ENCODE data around the gene ANXA3. TPM values are rescaled to one million over a fixed set of nuclear protein-coding genes. Genes with fewer than 3 reads are reported as not detected.
A peak's percentile ranks its signal among the peaks of the same experiment; 100 is the strongest.

Gene ANXA3
- total RNA-seq, 4 donors from 2014 or later, result 14.2 to 49.6 (median 30.4) TPM

DNA sequence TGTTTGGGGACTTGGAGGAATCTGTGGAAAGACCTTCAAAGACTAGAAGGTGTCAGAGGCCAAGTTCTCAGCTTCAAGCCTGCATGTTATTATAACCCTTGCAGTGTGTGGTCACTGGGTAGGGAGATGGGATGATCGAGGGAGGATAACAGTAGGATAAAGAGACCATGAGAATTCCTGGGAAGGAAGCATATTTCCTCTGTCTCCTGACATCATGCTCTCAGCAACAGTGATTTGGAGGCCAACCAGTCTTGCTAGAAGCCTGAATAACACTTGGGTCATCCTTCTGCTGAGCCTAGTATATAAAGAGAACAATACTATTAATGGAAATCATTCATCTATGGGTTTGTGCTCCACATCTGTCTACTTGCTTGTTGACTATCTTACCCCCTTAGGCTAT, 40.9 kb upstream of the ANXA3 start:
- no peak for DNase-seq
- in situ Hi-C loops (cut with MboI; ENCODE audit: low pct_ligation_motif_present in 1 of 4, low pct_unique_long_range_greater_than_20kb in 1 of 4, low sequenced_read_pairs in 3 of 4), result loop anchor here (10.0 to 25.0 kb wide), 3 partner anchors 446 to 556 kb away; no protein-coding TSS in a partner anchor
- no peaks in the 10 kb centered on the region for H3K27me3 ChIP-seq
- no peak overlapping the region for H3K4me3 ChIP-seq
- H3K36me3 ChIP-seq, result no peaks in the 10 kb centered on the region
- no peak overlapping the region for H3K27ac ChIP-seq
- WGBS, 2 donors (ENCODE audit: low coverage in 1 of 2), result 19 to 29% methylated on average over 1 of the region's 1 CpG
- TF ChIP-seq, protein P1, sequence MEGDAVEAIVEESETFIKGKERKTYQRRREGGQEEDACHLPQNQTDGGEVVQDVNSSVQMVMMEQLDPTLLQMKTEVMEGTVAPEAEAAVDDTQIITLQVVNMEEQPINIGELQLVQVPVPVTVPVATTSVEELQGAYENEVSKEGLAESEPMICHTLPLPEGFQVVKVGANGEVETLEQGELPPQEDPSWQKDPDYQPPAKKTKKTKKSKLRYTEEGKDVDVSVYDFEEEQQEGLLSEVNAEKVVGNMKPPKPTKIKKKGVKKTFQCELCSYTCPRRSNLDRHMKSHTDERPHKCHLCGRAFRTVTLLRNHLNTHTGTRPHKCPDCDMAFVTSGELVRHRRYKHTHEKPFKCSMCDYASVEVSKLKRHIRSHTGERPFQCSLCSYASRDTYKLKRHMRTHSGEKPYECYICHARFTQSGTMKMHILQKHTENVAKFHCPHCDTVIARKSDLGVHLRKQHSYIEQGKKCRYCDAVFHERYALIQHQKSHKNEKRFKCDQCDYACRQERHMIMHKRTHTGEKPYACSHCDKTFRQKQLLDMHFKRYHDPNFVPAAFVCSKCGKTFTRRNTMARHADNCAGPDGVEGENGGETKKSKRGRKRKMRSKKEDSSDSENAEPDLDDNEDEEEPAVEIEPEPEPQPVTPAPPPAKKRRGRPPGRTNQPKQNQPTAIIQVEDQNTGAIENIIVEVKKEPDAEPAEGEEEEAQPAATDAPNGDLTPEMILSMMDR (IDR thresholded peaks at IDR 0.05), result no peak
- TF ChIP-seq EP300 (IDR thresholded peaks at IDR 0.05; ENCODE audit: low read depth) (no peak), POLR2A (IDR thresholded peaks at IDR 0.05) (no peak), POLR2AphosphoS5 (IDR thresholded peaks at IDR 0.05) (no peak)
- peaks cover 0 to 11% (median 5%) of the 10 kb centered on the region in 4 donors for H3K4me1 ChIP-seq
- no peaks in the 10 kb centered on the region for H3K9me3 ChIP-seq
- intact Hi-C loops (cut with DNase I; ENCODE audit: low total_unique reads), result no loop called here

DNA sequence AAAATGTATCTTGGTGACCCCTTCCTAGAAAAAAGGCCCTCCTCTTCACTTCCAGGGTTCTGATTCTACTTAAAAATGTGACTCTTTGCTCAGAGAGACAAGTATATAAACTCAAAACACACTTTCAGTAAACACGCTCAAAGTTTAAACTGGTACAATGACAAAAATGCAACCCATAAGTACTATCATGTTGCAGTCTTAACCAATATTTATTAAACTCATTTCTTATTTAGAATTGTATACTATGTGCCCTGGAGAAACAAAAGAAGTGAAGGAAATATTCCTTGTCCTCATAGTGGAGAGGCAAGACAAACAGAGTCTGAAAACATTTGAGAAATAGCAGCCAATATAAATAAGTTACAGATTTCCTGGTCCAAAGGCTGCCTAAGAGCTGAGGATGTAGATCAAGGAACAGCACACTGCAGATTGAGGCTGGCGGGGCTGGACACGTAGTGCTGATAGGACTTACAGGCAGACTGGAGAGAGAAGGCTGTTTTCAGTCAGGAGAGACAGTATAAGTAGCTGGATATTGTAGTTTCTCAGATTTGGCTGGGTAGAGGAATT, 39.1 kb upstream of the ANXA3 start:
- in situ Hi-C loops (cut with MboI; ENCODE audit: low pct_ligation_motif_present in 1 of 4, low pct_unique_long_range_greater_than_20kb in 1 of 4, low sequenced_read_pairs in 3 of 4), result loop anchor here (10.0 to 25.0 kb wide), 3 partner anchors 448 to 558 kb away; no protein-coding TSS in a partner anchor
- Histone ChIP-seq H3K4me3 (no peak overlapping the region), H3K36me3 (no peaks in the 10 kb centered on the region), H3K27me3 (no peaks in the 10 kb centered on the region), H3K4me1 (peaks cover 0 to 11% (median 5%) of the 10 kb centered on the region in 4 donors), H3K27ac (peak overlapping the region in 2 of 4 donors; percentile 9 to 29), H3K9me3 (no peaks in the 10 kb centered on the region)
- intact Hi-C loops (cut with DNase I; ENCODE audit: low total_unique reads), result no loop called here
- TF ChIP-seq, protein P1 (IDR thresholded peaks at IDR 0.05), result no peak
- TF ChIP-seq EP300 (IDR thresholded peaks at IDR 0.05; ENCODE audit: low read depth), result no peak
- TF ChIP-seq POLR2A (IDR thresholded peaks at IDR 0.05), result no peak
- TF ChIP-seq POLR2AphosphoS5 (IDR thresholded peaks at IDR 0.05), result no peak
- peak; percentile 67 for DNase-seq
- 29 to 40% methylated on average over 3 of the region's 3 CpGs for WGBS, 2 donors (ENCODE audit: low coverage in 1 of 2)

DNA sequence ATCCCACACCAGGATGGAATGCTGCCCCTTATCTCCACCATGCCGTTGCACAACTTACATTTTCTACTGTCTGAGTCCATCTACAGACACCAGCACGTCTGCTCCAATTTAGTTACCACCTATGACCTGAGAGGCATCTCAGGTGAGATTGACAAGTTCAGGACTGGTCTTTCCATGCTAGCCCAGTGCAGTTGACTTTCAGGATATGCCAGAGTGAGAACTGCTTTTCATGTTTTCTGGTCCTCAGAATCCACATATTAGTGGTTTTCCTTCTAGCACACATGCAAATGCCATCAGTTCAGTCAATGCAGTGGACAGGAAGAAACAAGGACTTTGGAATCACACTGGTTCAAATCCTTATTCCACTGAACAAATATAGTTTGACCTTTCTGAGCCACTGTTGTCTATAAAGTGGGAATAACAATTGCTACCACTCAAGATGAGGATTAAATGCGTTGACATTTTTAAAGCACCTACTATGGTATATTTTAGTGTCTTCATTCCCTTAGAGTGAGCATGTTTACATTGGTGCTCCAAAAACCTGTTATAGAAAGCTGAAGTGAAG, 38.1 kb upstream of the ANXA3 start:
- in situ Hi-C loops (cut with MboI; ENCODE audit: low pct_ligation_motif_present in 1 of 4, low pct_unique_long_range_greater_than_20kb in 1 of 4, low sequenced_read_pairs in 3 of 4), result loop anchor here (10.0 to 25.0 kb wide), 3 partner anchors 449 to 559 kb away; no protein-coding TSS in a partner anchor
- DNase-seq, result no peak

DNA sequence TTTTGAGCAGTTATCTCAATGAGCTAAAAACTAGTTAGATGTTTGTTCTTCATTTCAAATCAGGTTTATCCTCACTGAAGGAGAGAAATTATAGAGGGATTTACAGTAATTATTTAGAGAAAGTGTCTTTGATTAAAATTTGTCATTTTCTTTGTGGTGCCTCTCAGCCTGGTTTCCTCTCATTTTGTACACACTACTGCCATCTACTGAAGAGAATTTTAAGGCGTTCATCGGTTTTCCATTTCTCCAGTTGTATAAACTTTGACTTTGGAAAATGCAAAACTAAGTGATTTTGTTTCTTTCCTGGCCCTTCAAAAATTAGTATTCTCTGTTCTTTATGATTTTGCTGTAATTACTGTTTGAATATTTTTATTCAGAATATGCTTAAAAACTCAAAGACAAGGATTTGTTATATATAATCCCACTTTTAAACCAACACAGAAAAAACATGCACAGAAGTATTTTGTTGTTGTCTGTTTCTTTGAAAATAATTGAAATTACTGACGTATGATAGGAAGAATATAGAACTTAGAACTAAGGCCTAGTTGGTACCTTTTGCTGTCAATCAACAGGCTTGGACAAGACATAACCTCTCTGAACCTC, 34.4 kb upstream of the ANXA3 start:
- Histone ChIP-seq H3K27me3 (no peaks in the 10 kb centered on the region), H3K27ac (no peak overlapping the region), H3K9me3 (no peaks in the 10 kb centered on the region), H3K36me3 (no peaks in the 10 kb centered on the region), H3K4me3 (no peak overlapping the region), H3K4me1 (peaks cover 0 to 10% (median 4%) of the 10 kb centered on the region in 4 donors)
- intact Hi-C loops (cut with DNase I; ENCODE audit: low total_unique reads) (no loop called here), in situ Hi-C loops (cut with MboI; ENCODE audit: low pct_ligation_motif_present in 1 of 4, low pct_unique_long_range_greater_than_20kb in 1 of 4, low sequenced_read_pairs in 3 of 4) (loop anchor here (10.0 to 25.0 kb wide), 3 partner anchors 452 to 562 kb away; no protein-coding TSS in a partner anchor)
- 15 to 20% methylated on average over 3 of the region's 3 CpGs for WGBS, 2 donors (ENCODE audit: low coverage in 1 of 2)
- TF ChIP-seq POLR2A (IDR thresholded peaks at IDR 0.05), result no peak
- TF ChIP-seq, protein P1 (IDR thresholded peaks at IDR 0.05), result peak; percentile 46 to 58 (median 48)
- DNase-seq, result no peak

More for the DNA sequence above, 38.1 kb upstream of the ANXA3 start:
- intact Hi-C loops (cut with DNase I; ENCODE audit: low total_unique reads), result no loop called here
- WGBS, 2 donors (ENCODE audit: low coverage in 1 of 2), result 68 to 81% methylated on average over 3 of the region's 3 CpGs
- H3K9me3 ChIP-seq, result no peaks in the 10 kb centered on the region
- H3K4me1 ChIP-seq, result peaks cover 0 to 11% (median 5%) of the 10 kb centered on the region in 4 donors
- no peaks in the 10 kb centered on the region for H3K36me3 ChIP-seq
- no peak overlapping the region for H3K27ac ChIP-seq
- H3K4me3 ChIP-seq, result no peak overlapping the region
- TF ChIP-seq POLR2AphosphoS5 (IDR thresholded peaks at IDR 0.05) (no peak), POLR2A (IDR thresholded peaks at IDR 0.05) (no peak), EP300 (IDR thresholded peaks at IDR 0.05; ENCODE audit: low read depth) (no peak)
- TF ChIP-seq, protein P1 (IDR thresholded peaks at IDR 0.05), result no peak
- no peaks in the 10 kb centered on the region for H3K27me3 ChIP-seq

Measured in transverse colon (tissue), 4 donors.